OCI-M1 (cell line): ENCODE measurements around the gene UBE2H.

Experiments used
- DNase-seq: peaks from one replicate; lab custom pipeline; 2025; lab: John Stamatoyannopoulos, UW

Gene UBE2H

GRCh38 chr7:129784783-129785684 lies 167.7 kb downstream of the UBE2H start:
- peak; percentile 70 for DNase-seq

GRCh38 chr7:129784437-129784782 lies 168.3 kb downstream of the UBE2H start:
- no peak for DNase-seq

- DNase-seq, result no peak
Measured at GRCh38 chr7:129783584-129783919, 169.2 kb downstream of the UBE2H start.

GRCh38 chr7:129782818-129783583 lies 169.8 kb downstream of the UBE2H start:
- DNase-seq, result no peak

- no peak for DNase-seq
Measured at GRCh38 chr7:129781928-129782817, 170.6 kb downstream of the UBE2H start.

GRCh38 chr7:129780974-129781927 lies 171.5 kb downstream of the UBE2H start:
- DNase-seq, result peak; percentile 21
